ENCODE data around the gene MLPH. TPM values are rescaled to one million over a fixed set of nuclear protein-coding genes. Genes with fewer than 3 reads are reported as not detected.

MLPH gene
- total RNA-seq, 1 experiment from 2014 or later, result 6.1 TPM

GRCh38 chr2:237571551-237571950, 84.5 kb downstream of the MLPH start:
- peaks cover 1% of the 10 kb centered on the region for H3K36me3 ChIP-seq (replicated peaks; ENCODE audit: control insufficient read depth, insufficient read depth, low read length)
- DNase-seq, result no peak
- H3K4me3 ChIP-seq (ENCODE audit: insufficient read depth, low read depth, low read length), result no peak overlapping the region
- H3K27me3 ChIP-seq (ENCODE audit: control insufficient read depth, insufficient read depth, low read length), result no peaks in the 10 kb centered on the region

DNA sequence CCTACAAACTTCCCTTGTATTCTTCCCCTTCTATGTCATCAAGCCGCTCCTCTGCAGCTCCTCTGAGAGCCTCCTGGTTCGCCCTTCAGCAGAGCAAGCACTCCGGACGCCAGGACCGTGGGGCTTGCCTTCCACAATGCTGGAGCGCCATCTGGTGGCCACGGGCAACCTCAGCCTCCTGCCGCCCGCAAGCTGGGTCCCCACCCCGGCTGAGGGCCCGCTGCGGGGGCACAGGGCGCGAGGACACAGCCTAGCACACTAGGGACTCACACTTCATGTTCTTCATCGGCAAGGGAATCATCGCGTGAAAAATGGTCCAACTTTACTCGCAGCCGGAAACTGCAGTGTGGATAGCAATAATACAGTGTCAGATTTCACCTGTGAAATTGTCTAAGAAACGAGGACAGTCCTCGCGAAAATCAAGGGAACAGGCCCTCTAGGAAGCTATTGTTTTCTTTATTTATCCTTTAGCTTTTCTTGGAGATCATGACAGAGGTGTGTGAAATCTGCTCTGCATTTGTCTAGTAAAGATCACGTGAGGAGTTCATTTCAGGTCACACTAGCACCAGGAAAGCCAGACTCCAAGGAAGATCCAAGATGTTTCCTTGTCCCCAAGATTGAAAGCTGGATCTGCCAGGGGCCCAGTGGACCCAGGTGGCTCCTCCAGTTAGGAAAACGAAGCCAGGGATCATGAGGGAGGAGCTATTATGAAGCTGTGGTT, 85.1 kb downstream of the MLPH start:
- Histone ChIP-seq H3K36me3 (replicated peaks; ENCODE audit: control insufficient read depth, insufficient read depth, low read length) (peaks cover 4% of the 10 kb centered on the region), H3K4me3 (ENCODE audit: insufficient read depth, low read depth, low read length) (no peak overlapping the region), H3K27me3 (ENCODE audit: control insufficient read depth, insufficient read depth, low read length) (no peaks in the 10 kb centered on the region)
- DNase-seq, result peak; percentile 99

DNA sequence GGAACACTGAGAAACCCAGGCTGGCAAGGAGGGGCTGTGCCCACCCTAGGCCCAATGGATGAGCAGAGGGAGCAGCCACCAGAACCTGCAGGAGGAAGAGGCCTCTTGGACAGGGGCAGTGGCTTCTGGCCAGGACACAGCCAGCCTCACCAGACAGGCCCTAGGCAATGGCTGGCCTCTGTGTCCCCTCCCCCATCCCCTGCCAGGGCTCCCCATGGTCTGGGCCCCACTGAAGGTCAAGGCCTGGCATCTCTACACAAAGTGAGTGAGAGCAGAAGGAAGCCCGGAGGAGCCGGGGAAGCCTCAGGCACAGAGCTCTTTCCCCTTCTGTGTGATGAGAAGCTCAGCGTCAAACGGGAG, 85.7 kb downstream of the MLPH start:
- Histone ChIP-seq H3K27me3 (ENCODE audit: control insufficient read depth, insufficient read depth, low read length) (no peaks in the 10 kb centered on the region), H3K36me3 (replicated peaks; ENCODE audit: control insufficient read depth, insufficient read depth, low read length) (peaks cover 8% of the 10 kb centered on the region), H3K4me3 (ENCODE audit: insufficient read depth, low read depth, low read length) (no peak overlapping the region)
- DNase-seq, result peak; percentile 66

DNA sequence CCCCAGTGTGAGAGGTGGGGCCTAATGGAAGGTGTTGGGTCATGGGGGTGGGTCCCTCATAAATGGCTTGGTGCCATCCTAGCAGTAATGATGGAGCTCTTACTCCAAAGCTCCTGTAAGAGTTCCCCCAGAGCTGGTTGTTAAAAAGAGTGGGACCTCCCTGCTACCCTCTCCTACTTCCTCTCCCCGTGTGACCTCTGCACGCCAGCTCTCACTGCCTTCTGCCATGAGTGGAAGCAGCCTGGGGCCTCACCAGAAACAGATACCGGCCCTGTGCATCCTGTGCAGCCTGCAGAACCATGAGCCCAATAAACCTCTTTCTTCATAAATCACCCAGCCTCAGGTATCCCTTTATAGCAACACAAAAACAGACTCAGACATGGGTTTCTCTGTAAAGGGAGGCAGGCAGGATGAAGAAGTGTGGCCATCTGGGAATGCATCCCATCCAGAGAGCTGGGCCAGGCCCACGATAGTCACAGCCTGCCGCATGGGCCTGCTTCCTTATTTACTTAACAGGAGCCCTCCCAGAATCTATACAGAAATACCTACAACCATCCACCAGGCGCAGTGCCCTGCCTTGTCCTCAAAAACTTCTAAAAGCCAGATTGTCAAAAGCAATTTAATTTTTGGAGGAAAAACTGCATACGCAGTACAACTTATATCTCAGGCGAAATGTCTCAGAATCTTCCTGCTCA, 86.8 kb downstream of the MLPH start:
- Histone ChIP-seq H3K27me3 (ENCODE audit: control insufficient read depth, insufficient read depth, low read length) (no peaks in the 10 kb centered on the region), H3K4me3 (ENCODE audit: insufficient read depth, low read depth, low read length) (no peak overlapping the region), H3K36me3 (replicated peaks; ENCODE audit: control insufficient read depth, insufficient read depth, low read length) (peaks cover 10% of the 10 kb centered on the region)
- DNase-seq, result peak; percentile 55

DNA sequence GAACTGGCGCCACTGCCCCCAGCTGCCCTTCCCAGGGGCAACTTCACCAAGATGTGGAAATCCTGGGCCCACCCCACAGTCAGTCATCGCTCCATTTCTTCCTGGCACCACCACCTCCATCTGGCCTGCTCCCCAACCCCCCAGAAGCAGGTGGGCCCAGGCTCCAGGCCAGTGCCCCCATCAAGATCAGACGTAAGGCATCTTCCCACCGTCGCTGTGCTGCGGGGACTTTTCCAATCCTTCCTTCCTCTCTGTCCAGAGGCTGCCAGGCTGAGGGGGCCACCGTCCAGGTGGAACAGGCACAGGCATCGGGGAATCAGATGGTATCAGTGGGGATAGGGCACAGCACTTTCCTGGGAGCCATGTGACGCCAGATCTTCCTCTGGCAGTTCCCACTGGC, 87.4 kb downstream of the MLPH start:
- Histone ChIP-seq H3K4me3 (ENCODE audit: insufficient read depth, low read depth, low read length) (no peak overlapping the region), H3K27me3 (ENCODE audit: control insufficient read depth, insufficient read depth, low read length) (no peaks in the 10 kb centered on the region), H3K36me3 (replicated peaks; ENCODE audit: control insufficient read depth, insufficient read depth, low read length) (peaks cover 12% of the 10 kb centered on the region)
- peak; percentile 47 for DNase-seq

DNA sequence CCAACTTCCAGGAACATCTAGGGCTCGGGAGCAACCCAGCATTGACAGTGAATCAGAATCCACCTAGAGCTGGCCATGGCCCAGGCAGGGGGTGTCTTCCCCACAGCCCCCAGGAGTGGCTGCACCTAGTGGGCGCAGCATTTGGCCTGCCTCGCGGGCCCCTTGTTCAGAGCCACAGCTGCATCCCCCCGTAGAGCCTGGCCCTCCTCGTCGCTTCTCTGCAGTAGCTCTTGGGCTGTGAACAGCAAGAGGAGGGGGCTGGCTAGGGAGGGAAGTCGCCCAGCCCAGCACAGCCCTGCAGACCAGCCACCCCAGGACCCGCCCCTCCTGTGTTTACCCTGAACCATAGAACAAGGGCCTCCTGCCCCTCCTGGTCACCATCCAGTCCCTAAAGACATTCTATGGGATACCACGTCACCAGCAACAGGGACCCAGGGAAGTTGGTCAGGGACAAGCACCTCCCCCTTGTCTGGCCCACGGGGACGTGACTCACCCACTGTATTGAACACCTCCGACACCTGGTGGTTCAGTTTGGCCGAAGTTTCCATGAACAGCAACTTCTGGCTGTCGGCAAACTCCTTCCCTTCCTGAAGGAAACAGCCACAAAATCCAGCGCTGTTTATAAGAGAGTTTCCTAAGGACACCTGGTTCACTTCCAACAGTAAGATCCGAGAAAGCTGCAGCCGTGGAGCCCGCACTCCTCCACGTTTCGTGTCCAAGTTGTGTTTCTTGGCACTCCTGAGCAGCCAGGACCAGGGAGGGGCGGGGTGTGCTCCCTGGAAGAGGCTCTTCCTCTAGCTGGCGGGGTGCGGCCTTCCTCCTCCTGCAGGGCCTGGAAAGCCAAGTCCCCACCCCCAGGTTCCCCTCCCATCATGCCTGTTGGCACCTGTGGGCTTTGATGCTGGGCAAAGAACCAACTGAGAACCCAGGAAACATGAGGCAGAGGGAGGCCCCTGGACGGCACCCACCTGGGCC, 88.1 kb downstream of the MLPH start:
- peaks cover 12% of the 10 kb centered on the region for H3K36me3 ChIP-seq (replicated peaks; ENCODE audit: control insufficient read depth, insufficient read depth, low read length)
- no peaks in the 10 kb centered on the region for H3K27me3 ChIP-seq (ENCODE audit: control insufficient read depth, insufficient read depth, low read length)
- no peak overlapping the region for H3K4me3 ChIP-seq (ENCODE audit: insufficient read depth, low read depth, low read length)
- peak; percentile 67 for DNase-seq

GRCh38 chr2:237575869-237576862, 89.1 kb downstream of the MLPH start:
- peak; percentile 47 for DNase-seq
- no peaks in the 10 kb centered on the region for H3K27me3 ChIP-seq (ENCODE audit: control insufficient read depth, insufficient read depth, low read length)
- H3K4me3 ChIP-seq (ENCODE audit: insufficient read depth, low read depth, low read length), result no peak overlapping the region
- H3K36me3 ChIP-seq (replicated peaks; ENCODE audit: control insufficient read depth, insufficient read depth, low read length), result peaks cover 12% of the 10 kb centered on the region

DNA sequence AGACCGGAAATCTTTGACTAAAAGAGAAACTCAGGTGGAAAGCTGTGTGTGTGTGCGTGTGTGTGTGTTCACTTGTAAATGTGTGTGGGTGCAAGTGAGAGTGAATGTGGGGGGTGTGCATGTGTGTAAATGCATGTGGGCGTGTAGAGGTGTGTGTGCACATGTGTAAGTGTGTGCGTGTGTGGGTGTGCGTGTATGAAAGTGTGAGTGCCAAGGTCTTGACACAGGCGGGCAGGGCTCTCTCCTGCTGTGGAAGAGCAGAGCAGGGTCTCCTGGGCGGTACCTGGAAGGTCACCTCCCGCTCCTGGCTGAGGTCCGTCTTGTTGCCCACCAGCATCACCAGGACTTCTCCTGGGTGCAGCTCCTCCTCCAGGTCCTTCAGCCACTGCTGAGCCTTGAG, 89.9 kb downstream of the MLPH start:
- no peak for DNase-seq
- Histone ChIP-seq H3K36me3 (replicated peaks; ENCODE audit: control insufficient read depth, insufficient read depth, low read length) (peaks cover 13% of the 10 kb centered on the region), H3K27me3 (ENCODE audit: control insufficient read depth, insufficient read depth, low read length) (no peaks in the 10 kb centered on the region), H3K4me3 (ENCODE audit: insufficient read depth, low read depth, low read length) (no peak overlapping the region)

GRCh38 chr2:237577458-237577857, 90.4 kb downstream of the MLPH start:
- H3K36me3 ChIP-seq (replicated peaks; ENCODE audit: control insufficient read depth, insufficient read depth, low read length), result peaks cover 13% of the 10 kb centered on the region
- H3K4me3 ChIP-seq (ENCODE audit: insufficient read depth, low read depth, low read length), result no peak overlapping the region
- H3K27me3 ChIP-seq (ENCODE audit: control insufficient read depth, insufficient read depth, low read length), result no peaks in the 10 kb centered on the region
- no peak for DNase-seq

DNA sequence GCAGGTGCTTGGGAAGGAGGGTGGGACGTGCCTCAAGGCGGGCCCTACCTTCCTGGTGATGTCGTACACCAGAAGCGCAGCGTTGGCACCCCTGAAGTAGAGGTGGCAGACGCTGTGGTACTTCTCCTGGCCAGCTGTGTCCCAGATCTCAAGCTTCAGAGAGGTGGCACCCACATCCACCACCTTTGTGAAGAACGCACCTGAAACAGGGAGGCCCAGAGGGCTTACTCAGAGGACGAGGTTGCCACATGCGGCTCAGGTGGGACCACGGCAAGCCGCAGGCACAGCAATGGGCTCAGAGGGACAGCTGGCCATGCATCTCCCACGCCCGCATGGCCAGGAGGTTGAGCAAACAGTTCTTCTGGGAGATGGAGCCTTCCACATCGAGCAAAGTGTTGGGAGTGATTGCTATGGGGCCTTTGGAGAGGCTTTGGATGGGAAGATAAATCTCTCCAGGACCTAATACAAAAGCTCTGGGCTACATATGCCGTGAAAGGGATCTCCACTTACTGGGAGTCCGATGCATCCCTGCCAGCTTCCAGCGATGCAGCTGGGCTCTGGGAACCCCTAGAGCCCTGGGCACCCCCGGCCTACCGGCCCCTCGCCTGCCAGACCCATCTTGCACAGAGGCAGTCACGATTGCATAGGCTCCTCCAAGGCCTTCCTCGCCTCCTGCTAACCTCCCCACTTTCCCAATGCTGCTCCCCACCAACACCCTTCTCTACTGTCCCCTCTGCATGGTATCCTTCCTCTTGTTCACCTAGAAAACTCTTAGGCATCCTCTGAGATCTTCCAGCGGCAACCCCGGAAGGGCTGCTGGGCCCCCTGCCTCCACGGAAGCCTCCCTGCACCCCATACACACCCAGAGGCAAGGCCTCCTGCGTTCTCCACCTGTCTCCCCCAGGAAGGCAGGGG, 91.2 kb downstream of the MLPH start:
- Histone ChIP-seq H3K27me3 (ENCODE audit: control insufficient read depth, insufficient read depth, low read length) (no peaks in the 10 kb centered on the region), H3K4me3 (ENCODE audit: insufficient read depth, low read depth, low read length) (no peak overlapping the region), H3K36me3 (replicated peaks; ENCODE audit: control insufficient read depth, insufficient read depth, low read length) (peaks cover 13% of the 10 kb centered on the region)
- peak; percentile 34 for DNase-seq

DNA sequence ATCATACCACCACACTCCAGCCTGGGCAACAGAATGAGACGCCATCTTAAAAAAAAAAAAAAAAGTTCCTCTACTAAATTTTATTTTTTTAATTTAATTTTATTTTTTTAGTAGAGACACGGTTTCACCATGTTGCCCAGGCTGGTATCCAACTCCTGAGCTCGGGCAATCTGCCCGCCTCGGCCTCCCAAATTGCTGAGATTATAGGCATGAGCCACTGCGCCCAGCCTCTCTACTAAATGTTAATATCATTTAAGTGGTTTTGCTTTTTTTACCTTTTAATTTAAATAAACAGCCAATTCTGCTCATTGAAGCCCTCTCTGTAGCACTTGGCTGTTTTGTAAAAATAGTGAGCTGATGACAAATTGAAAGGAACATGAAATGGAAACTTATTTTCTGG, 94.3 kb downstream of the MLPH start:
- Histone ChIP-seq H3K4me3 (ENCODE audit: insufficient read depth, low read depth, low read length) (no peak overlapping the region), H3K36me3 (replicated peaks; ENCODE audit: control insufficient read depth, insufficient read depth, low read length) (peaks cover 18% of the 10 kb centered on the region), H3K27me3 (ENCODE audit: control insufficient read depth, insufficient read depth, low read length) (no peaks in the 10 kb centered on the region)
- no peak for DNase-seq

DNA sequence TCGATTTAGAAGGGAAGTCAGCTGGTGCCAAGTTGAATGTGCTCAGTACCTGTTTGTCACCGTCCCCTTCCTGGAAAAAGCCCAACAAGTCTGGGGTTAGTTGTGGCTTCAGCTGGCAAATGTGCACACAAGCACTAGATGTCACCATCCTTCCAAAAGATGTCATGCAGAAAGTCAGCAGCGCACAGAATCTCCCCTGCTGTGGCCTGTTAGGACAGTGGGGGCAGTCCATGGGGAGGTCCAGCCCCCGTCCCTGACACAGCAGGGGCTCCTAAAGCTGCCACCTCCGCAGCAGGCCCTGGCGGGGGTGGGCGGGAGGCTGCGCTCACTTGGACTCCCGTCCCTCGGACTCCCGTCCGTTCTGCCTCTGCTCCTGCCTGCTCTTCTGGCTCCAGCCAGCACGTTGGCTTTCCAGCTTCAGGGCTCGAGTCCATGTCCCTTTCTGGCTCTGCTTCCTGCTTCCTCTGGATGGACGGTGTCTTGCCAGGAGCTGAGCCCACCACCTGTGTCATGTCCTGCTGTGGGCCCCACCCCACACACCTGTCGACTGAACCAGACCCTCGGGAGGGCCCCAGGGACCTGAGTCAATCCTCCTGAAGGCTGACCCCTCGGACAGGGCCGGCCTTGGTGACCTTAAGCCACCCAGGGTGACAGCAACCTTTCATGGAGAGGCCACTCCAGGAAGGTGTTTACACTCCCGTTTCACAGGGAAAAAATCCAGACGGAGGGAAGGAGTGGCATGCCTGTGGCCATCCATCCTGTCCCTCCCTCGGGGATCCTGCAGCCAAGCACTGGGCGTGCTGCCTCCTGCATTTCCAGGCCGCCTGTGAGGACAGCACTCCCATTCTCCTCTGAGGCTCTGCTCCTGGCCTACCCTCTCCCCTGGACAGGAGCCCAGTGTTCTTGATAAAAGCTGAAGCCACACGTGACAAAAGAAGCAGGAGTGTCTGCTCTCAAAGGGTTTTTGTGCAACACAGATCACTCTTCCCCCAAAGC, 95.0 kb downstream of the MLPH start:
- peak; percentile 75 for DNase-seq
- H3K27me3 ChIP-seq (ENCODE audit: control insufficient read depth, insufficient read depth, low read length), result no peaks in the 10 kb centered on the region
- no peak overlapping the region for H3K4me3 ChIP-seq (ENCODE audit: insufficient read depth, low read depth, low read length)
- H3K36me3 ChIP-seq (replicated peaks; ENCODE audit: control insufficient read depth, insufficient read depth, low read length), result peaks cover 17% of the 10 kb centered on the region

All from H7 (cell line).